Smooth muscle cell (in vitro differentiated cells): Measurements from ENCODE around the gene RGL3. TPM values are rescaled to one million over a fixed set of nuclear protein-coding genes. Genes with fewer than 3 reads are reported as not detected.

Experiments used
- DNase-seq: peaks from one replicate; lab custom pipeline; 2025; ENCODE audit not compliant: unreplicated experiment; lab: John Stamatoyannopoulos, UW
- H2AFZ ChIP-seq: fragments of 200-600 bp; sonication (generic); 2 replicates; pipeline ENCODE4 v1.6.0; 2016; ENCODE audit warnings: antibody characterized with exemption, low read depth, mild to moderate bottlenecking
- H3F3A ChIP-seq: fragments of 200-600 bp; sonication (generic); 2 replicates; pipeline ENCODE4 v1.6.0; 2017; ENCODE audit warnings: antibody characterized with exemption, low read depth
- H3K27ac ChIP-seq: fragments of 200-600 bp; sonication (generic); 2 replicates; pipeline ENCODE4 v1.5.1; 2016; ENCODE audit warnings: low read depth, mild to moderate bottlenecking
- H3K27me3 ChIP-seq: fragments of 200-600 bp; sonication (generic); 2 replicates; pipeline ENCODE4 v1.6.1; 2016; ENCODE audit warnings: low read depth, mild to moderate bottlenecking
- H3K36me3 ChIP-seq: fragments of 200-600 bp; sonication (generic); 2 replicates; pipeline ENCODE4 v1.5.1; 2016; ENCODE audit warnings: low read depth
- H3K4me1 ChIP-seq: fragments of 200-600 bp; sonication (generic); 2 replicates; pipeline ENCODE4 v1.5.1; 2016; ENCODE audit warnings: low read depth
- H3K4me2 ChIP-seq: fragments of 200-600 bp; sonication (generic); 2 replicates; pipeline ENCODE4 v1.6.0; 2016; ENCODE audit warnings: mild to moderate bottlenecking
- H3K4me3 ChIP-seq: fragments of 200-600 bp; sonication (generic); 2 replicates; pipeline ENCODE4 v1.5.1; 2016; ENCODE audit warnings: mild to moderate bottlenecking
- H3K79me2 ChIP-seq: fragments of 200-600 bp; sonication (generic); 2 replicates; pipeline ENCODE4 v1.6.0; 2016; ENCODE audit warnings: low read depth, mild to moderate bottlenecking
- H3K9ac ChIP-seq: fragments of 200-600 bp; sonication (generic); 2 replicates; pipeline ENCODE4 v1.6.0; 2016; ENCODE audit warnings: low read depth
- H3K9me3 ChIP-seq: fragments of 200-600 bp; sonication (generic); replicated peaks from 2 replicates; pipeline ENCODE4 v1.5.1; 2016; ENCODE audit warnings: low read depth
- H4K20me1 ChIP-seq: fragments of 200-600 bp; sonication (generic); 2 replicates; pipeline ENCODE4 v1.6.0; 2016; ENCODE audit warnings: low read depth
- CTCF ChIP-seq: fragments of 200-600 bp; sonication (generic); IDR thresholded peaks from 2 replicates; pipeline ENCODE4 v1.5.1; 2017; ENCODE audit warnings: borderline replicate concordance, mild to moderate bottlenecking, antibody characterized with exemption; ENCODE audit not compliant: insufficient read depth, poor library complexity, severe bottlenecking
- whole genome bisulfite sequencing: methylation state at CpG from one replicate; pipeline ENCODE4 v1.1.7; 2016; ENCODE audit warnings: low lambda C conversion rate; 5-methylcytosine and 5-hydroxymethylcytosine counted together
- polyA plus RNA-seq: library from polyadenylated mRNA; unstranded; fragments of >200 nt; fragmentation: Nextera tagmentation; extraction: Ambion mirVana; gene quantifications from 2 replicates; pipeline ENCODE4 v1.2.1, GENCODE V29; 2016
- total RNA-seq: library from RNA; depleted of rRNA; stranded (reverse); fragments of >200 nt; gene quantifications from 2 replicates; pipeline ENCODE4 v1.2.3, GENCODE V29; 2014

Gene RGL3
- total and polyA plus RNA-seq, 2 experiments from 2014 or later: 5.5 to 6.6 TPM

- Histone ChIP-seq H3K36me3 (no peaks in the 10 kb centered on the region), H3K27ac (no peak overlapping the region), H3K4me1 (peaks cover 7% of the 10 kb centered on the region), H3K27me3 (no peaks in the 10 kb centered on the region), H3K4me3 (no peak overlapping the region), H2AFZ (no peak overlapping the region), H4K20me1 (no peaks in the 10 kb centered on the region), H3K4me2 (peak overlapping the region; percentile 78), H3K9me3 (no peaks in the 10 kb centered on the region), H3K9ac (no peak overlapping the region), H3F3A (peaks cover 3% of the 10 kb centered on the region), H3K79me2 (no peaks in the 10 kb centered on the region)
- TF ChIP-seq CTCF: no peak
- no peak for DNase-seq
- 61% methylated on average over 10 of the region's 10 CpGs for WGBS
Measured at GRCh38 chr19:11373166-11373884, 45.8 kb downstream of the RGL3 start.

GRCh38 chr19:11370744-11371143 is 48.4 kb downstream of the RGL3 start:
- TF ChIP-seq CTCF: no peak
- H3K9ac ChIP-seq: no peak overlapping the region

GRCh38 chr19:11367528-11367927 is 51.6 kb downstream of the RGL3 start:
- Histone ChIP-seq H3F3A (no peaks in the 10 kb centered on the region), H3K4me2 (no peak overlapping the region), H3K36me3 (no peaks in the 10 kb centered on the region), H3K27me3 (no peaks in the 10 kb centered on the region), H3K4me3 (no peak overlapping the region), H3K27ac (no peak overlapping the region), H2AFZ (no peak overlapping the region), H3K79me2 (no peaks in the 10 kb centered on the region), H3K9me3 (no peaks in the 10 kb centered on the region), H3K9ac (no peak overlapping the region), H3K4me1 (no peaks in the 10 kb centered on the region), H4K20me1 (peaks cover 8% of the 10 kb centered on the region)
- no peak for TF ChIP-seq CTCF
- no peak for DNase-seq
- WGBS: 90% methylated on average over 2 of the region's 2 CpGs

More at GRCh38 chr19:11370744-11371143, 48.4 kb downstream of the RGL3 start:
- H3K4me3 ChIP-seq: no peak overlapping the region
- no peaks in the 10 kb centered on the region for H4K20me1 ChIP-seq
- no peaks in the 10 kb centered on the region for H3K9me3 ChIP-seq
- H3K27ac ChIP-seq: no peak overlapping the region
- H3K36me3 ChIP-seq: no peaks in the 10 kb centered on the region
- H2AFZ ChIP-seq: no peak overlapping the region
- H3K4me2 ChIP-seq: no peak overlapping the region
- H3K4me1 ChIP-seq: peaks cover 6% of the 10 kb centered on the region
- no peaks in the 10 kb centered on the region for H3K27me3 ChIP-seq
- DNase-seq: no peak
- no peaks in the 10 kb centered on the region for H3F3A ChIP-seq
- WGBS: 79% methylated on average over 2 of the region's 2 CpGs
- H3K79me2 ChIP-seq: no peaks in the 10 kb centered on the region
